Measurements from ENCODE around the gene CHMP2B.
"Not testable (repeated sequence)": the region's sequence is repeated elsewhere in the genome, so short reads cannot be mapped to it uniquely, and the experiment has no call there.

The CHMP2B gene

DNA sequence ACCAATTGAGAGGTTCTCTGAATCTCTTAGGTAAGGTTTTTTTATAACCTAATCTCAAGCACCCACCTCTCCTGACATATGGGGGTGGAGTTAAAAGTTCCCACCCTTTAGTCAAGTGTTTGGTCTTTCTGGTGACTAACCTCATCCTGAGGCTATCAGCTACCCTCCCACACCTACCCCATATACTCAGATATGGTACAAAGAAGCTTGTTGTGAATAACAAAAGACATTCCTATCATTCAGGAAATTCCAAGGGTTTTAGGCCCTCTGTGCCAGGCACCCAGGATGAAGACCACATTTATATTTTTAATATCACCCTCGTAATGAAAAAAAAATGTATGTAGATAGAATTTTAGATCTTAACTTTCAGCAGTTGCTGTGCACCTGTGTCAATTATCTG, 9.0 kb downstream of the CHMP2B start:
- no peak for DNase-seq

DNA sequence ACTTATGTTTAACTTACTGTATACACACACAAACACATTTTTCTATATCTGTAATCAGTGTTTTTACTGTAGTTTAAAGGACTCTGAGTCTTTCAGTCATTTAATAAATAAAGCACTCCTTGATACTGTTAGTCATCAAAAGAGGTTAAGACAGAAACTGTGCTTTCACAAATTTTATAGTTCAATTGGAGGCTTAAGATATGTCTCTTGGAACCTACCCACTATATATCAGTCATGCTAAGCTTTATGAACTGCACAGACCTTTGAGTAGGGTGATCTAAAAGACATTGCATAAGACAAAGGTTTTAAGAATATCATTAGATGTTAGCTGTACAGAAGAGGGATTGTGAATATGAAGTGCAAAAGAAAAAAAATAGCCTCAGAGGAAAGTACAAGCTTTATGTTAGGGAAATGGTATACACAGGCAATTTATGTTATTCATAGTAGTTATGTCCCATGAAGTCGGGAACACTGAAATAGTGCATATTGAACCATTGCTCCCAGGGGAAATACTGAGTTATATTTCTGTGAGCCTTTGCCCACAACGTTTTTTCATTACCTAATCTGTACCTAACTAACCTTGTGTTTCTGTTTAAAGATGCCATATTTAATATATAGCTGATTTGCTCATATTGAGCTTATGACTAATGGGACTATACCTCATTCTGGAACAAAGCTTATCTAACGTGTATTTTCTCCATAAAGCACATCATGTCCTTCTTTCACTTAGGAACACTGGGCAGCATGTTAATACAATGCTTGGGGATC, 19.7 kb downstream of the CHMP2B start:
- no peak for DNase-seq

DNA sequence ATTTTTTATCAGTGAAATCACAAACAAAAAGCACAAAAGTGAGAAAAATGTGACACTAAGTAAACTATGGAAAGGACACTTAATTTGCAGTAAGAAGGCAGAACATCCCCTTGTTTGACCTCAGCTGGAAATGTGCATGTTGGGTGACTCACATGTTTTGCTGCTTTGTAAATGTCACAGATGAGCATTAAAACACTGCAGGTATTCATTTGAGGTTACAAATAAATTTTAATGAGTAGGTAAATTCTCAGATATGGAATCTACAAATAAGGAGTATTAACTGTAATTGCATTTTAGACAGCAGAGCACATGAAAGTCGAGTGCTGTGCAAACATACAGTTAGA, 20.3 kb downstream of the CHMP2B start:
- no peak for DNase-seq

DNA sequence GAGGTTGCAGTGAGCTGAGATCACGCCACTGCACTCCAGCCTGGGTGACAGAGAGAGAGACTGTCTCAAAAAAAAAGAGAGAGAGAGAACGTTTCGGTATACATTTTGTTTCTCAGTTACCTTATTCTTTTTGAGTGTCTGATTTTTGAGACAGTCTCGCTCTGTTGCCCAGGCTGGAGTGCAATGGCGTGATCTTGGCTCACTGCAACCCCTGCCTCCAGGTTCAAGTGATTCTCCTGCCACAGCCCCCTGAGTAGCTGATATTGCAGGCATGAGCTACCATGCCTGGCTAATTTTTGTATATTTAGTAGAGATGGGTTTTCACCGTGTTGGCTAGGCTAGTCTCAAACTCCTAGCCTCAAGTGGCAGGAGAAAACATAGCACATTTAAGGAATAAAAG, 21.1 kb downstream of the CHMP2B start:
- DNase-seq, result not testable (repeated sequence)

DNA sequence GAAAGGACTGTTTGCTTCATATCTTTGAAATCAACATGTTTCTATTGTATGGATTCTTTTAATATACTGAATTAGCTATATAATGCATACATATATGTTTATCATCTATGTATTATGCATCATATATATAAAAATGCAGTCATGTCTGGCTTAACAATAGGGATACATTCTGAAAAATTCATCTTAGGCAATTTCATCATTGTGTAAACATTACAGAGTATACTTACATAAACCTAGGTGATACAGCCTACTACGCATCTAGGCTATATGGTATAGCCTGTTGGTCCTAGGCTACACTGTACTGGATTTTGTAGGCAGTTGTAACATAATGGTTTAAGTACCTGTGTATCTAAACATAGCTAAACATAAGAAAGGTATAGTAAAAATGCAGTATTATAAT, 21.7 kb downstream of the CHMP2B start:
- no peak for DNase-seq

DNA sequence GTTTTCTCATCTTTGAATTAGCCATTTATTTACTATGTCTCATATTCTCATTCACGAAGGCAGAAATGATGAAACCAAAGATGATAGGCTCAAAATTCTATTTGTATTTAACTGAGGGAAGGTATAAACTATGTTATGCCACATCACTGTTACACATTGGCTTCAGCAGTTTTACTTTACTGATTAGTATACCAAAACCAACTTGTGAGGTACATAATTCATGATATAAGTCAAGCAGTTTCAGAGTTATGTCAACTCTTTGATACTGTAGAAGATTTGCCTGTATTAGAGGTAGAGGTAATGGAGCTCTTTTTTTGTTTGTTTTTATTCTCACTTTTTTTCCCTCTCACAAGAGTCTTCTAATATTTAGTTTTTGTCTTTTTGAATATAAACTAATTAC, 22.9 kb downstream of the CHMP2B start:
- no peak for DNase-seq

DNA sequence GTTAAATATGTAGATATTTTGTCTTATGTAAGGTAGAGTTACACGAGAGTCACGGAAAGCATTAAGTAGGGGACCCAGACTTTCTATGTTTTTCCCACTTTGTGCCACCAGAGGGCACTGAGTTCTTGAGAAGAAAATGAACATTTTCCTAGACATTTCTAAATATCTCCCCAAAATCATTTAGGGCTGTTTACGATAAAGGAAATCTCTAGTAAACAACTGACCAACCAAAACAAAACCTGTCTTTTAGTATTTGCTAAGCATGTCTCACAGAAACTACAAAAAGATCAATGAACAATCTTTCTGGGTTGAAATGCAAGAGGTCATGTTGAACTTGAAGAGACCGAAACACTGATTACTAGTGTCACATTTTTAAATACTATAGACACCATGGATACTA, 33.2 kb downstream of the CHMP2B start:
- DNase-seq, result peak; percentile 2

DNA sequence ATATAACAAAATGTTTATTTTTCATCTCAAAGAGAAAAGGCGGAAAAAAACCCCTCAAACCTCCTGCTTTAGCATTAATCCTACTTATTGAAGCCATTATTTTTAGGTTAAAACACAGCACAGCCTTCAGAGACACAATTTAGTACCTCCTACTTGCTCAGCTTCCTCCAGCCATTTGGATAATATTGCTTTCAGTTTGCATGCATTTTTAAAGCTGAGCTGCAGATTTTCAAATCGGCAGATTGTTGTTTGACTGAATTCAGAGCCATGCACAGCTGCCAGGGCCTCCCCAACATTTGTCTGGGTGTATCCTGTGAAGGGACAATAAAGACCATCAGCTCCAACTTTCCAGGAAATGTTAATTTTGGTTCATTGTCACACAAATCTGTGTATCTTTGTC, 34.8 kb downstream of the CHMP2B start:
- no peak for DNase-seq

DNA sequence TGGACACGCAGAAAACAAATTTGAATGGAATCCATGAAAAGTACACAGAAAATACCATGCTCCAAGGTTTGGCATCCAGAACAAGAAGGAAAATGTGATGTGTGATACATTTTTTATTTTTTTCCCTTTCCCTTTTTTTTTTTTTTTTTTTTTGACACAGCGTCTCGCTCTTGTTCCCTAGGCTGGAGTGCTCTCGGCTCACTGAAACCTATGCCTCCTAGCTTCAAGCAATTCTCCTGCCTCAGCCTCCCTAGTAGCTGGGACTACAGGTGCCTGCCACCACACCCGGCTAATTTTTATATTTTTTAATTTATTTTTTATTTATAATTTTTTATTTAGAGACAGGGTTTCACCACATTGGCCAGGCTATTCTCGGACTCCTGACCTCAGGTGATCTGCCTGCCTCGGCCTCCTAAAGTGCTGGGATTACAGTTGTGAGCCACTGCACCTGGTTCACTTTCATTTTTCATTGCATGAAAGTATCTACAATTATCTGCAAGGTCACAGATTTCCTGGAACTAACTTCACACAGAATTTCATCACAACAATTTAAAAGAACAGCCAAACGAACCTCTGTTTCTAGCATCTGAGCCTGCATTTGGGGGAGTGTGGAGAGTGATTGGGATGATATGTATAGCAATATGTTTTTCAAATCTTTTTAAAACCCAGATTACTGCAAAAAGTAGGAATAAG, 41.0 kb downstream of the CHMP2B start:
- no peak for DNase-seq

DNA sequence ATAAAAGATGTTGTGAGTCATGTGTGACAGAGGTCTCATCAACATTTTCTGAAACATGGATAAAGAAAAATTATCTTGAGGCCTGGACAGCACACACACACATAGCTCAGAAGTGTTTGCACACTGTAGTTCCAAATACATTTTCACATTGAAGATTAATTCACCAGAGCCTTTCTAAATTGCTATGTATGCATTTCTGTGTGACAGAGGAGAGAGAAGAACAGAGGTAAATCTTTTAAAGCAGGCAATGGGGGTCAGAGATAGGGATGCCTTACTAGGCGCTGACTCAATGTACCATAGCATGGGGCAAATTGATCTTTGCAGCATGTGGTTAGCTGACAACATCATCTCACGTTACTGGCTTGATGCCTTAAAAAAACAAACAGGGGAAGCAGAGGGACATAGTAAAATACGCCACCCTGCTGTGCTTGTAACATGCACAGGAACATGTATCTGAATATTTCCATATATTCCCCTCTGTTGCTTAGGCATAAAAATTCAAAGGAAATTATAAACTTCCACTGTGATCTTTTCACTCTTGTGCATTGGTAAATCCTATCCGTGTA, 41.6 kb downstream of the CHMP2B start:
- no peak for DNase-seq

DNA sequence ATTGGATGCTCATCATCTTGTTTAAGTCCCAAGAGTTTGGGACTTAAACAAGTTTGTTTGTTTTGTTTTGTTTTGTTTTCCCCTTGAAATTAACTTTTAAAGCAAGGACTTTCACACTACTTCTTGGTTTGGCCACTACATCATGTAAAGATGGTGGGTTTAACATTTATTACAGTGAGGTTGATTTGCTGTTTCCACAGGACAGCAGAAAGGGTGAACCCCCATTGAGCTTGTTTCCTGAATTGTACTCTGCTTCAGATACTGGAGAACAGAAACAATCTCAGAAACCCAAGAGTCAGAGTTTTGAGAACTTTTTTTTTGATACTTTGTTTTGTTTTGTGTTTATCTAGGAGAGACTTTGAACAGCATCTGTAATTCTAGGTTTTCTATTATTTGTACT, 42.6 kb downstream of the CHMP2B start:
- no peak for DNase-seq

DNA sequence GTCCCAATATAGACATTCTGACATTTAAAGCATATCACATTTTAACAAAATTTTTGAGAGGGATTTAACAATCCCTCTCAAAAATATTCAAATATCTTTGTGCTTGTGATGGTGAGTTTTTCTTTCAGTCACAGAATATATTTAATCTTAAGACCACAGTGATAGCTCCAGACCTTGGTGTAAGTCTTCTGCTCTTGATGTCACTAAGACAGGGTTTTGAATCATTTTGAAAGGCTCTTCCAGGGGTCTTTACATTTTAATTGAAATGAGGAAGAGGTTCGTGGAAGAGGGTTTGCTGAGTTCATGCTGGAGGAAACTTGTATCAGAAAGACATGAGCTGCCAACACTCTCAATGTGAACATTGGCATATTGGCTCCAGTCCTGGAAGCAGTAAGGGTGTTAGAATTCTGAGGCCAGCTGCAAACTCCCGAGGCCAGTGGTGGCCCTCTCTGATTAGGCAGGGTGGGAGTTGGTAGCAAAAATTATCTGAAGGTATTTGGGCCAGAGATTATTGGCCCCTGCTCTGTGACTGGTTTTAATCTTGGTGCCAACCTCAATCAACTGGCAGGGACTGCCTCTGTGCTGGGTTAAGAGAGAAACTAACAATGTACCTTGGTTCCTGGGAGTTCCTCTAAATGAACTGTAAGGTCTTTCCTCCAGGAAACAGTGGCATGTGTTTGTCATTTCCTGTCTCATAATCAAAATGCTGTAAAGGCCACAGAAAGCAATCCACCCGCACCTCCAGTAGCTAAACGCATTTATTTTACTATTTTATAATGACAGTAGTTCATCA, 44.0 kb downstream of the CHMP2B start:
- DNase-seq, result no peak

DNA sequence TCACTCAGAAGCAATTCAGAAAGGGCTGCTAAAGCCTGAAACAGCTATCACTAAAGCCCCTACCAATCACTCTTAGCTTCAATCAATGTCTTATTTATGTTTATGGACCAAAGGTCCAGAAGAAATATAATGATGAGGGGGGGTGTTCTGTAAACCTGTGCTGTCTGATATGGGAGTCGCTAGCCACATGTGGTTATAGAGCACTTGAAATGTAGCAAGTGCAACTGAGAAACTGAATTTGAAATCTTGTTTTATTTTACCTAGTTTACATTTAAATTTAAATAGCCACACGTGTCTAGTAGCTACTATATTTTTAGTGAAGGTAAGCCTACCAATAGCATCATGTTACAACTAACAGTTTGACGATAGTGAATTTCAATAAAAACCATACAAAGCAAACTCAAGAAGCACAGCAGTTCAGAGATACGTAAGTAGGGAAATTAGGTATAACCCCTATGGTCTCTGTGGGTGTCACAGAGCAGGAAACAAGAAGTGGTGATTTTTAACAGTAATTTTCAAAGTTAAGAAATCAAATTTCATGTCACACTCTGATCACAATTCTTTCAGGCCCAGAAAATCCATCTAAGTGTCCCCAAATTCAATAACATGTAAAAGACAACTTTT, 45.7 kb downstream of the CHMP2B start:
- DNase-seq, result no peak

DNA sequence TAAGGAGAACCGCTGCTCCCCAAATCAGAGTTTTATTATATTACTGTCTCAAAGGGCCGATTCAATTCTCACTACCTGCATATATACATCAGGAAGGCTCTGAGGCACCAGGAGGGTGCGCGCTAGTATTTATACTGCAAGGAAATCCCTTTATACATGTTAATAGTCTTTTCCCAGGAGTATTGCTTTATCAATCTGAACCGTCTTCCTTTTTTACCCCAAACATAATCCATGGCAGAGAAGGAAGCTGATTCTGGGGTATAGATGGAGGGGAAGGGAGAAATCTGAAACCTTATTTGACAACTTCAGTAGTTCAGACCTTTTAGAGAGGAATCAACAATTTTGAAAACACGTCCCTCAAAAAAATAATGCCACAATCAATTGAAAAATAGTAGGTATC, 49.4 kb downstream of the CHMP2B start, which contains the start of gene POU1F1:
POU1F1 (minus strand) TSS at position 101 of the 400 bp plus-strand sequence. CDS start 122 bp downstream, outside the sequence.
- no peak for DNase-seq

DNA sequence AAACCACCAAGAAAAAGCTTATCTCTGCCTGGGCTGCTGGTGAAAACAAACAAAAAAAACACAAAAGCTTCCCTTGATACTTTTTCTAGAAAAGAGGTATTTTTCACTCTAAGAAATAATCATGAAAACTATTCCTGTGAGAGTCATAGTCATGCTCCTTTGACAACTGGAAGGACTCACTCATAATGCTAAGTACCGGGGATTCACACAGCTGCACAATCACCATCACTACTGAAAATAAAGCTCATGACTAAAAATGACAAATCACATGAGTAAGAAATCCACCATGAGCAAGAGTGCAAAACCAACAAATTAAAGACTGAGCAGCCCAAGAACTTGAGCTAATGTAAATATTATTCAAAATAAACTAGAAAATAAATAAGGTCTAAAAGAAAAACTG, 59.9 kb downstream of the CHMP2B start:
- DNase-seq, result no peak

DNA sequence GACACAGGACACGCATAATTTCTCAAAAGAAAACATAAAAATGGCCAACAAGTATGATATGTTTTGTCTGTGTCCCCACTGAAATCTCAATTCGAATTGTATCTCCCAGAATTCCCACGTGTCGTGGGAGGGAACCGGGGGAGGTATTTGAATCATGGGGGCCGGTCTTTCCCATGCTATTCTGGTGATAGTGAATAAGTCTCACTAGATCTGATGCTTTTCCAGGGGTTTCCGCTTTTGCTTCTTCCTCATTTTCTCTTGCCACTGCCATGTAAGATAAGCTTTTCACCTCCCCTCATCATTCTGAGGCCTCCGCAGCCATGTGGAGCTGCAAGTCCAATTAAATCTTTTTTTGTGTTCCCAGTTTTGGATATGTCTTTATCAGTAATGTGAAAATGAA, 61.3 kb downstream of the CHMP2B start:
- no peak for DNase-seq

DNA sequence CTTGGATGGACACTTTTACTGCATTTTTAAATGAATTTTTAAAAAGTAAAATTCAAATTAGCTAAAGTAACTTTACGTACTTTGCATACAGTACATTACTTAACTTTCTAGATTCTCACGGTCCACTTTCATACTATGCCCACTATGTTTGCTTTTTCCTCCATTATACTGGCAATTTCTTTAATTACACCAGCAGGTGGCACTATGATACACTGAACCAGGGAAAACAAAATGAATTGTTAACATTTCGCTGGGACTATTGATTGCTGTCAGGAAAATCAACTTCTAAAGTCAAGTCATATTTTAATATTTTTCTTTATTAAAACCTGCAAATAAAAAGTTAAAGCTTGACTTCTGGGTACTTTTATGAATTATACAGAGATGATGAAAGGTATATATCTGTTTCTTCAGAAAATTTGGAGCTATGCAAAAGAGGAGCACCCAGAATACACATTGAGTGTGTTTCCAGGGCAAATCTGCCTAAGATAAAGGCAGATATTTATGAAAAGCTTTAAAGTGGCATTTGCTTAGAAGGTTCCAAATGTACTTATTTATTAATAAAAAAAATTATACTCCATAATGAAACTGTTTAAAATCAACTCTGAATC, 71.1 kb downstream of the CHMP2B start:
- DNase-seq, result peak; percentile 4

DNA sequence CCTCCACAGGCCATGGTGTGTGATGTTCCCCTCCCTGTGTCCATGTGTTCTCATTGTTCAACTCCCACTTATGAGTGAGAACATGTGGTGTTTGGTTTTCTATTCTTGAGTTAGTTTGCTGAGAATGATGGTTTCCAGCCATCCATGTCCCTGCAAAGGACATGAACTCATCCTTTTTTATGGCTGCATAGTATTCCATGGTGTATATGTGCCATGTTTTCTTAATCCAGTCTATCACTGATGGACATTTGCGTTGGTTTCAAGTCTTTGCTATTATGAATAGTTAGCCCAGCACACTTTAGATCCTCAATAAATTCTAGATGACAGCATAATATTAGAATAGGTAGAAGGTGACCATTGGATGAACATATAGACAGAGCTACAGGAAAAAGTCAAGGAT, 77.9 kb downstream of the CHMP2B start:
- not testable (repeated sequence) for DNase-seq
